Tibial artery (tissue), 4 donors: ENCODE data around the gene CARD16.
"Not testable (repeated sequence)": the region's sequence is repeated elsewhere in the genome, so short reads cannot be mapped to it uniquely, and the experiment has no call there.

Experiments used
- DNase-seq, 2 donors: peaks; one replicate each; pipeline ENCODE4 v3.0.0-alpha.2; 2019
- H3K27ac ChIP-seq, 2 donors: fragments of 200-600 bp; sonication (generic) in 1 of 2; 1 replicate in 1 of 2; 2 replicates in 1 of 2; pipeline ENCODE4 v1.5.1; 2018 to 2019; ENCODE audit warnings: mild to moderate bottlenecking in 1 of 2
- H3K27me3 ChIP-seq, 2 donors: fragments of 200-600 bp; sonication (generic) in 1 of 2; one replicate each; pipeline versions ENCODE4 v1.5.1 to v1.6.0; 2016 to 2019
- H3K36me3 ChIP-seq, 3 donors: fragments of 200-600 bp; sonication (generic) in 2 of 3; one replicate each; pipeline ENCODE4 v1.5.1; 2016 to 2019; ENCODE audit warnings: mild to moderate bottlenecking in 2 of 3
- H3K4me1 ChIP-seq, 4 donors: fragments of 200-600 bp; sonication (generic) in 2 of 4; 1 replicate in 3 of 4; 2 replicates in 1 of 4; pipeline ENCODE4 v1.5.1; 2016 to 2019
- H3K4me3 ChIP-seq, 2 donors: fragments of 200-600 bp; sonication (generic) in 1 of 2; 1 replicate in 1 of 2; 2 replicates in 1 of 2; pipeline ENCODE4 v1.5.1; 2018 to 2019; ENCODE audit warnings: mild to moderate bottlenecking in 2 of 2
- H3K9me3 ChIP-seq, 3 donors: fragments of 200-600 bp; sonication (generic) in 1 of 3; one replicate each; pipeline ENCODE4 v1.5.1; 2016 to 2019
- CTCF ChIP-seq, 2 experiments: fragments of 200-600 bp in 1 of 2; fragments of 450-650 bp in 1 of 2; IDR thresholded peaks; one replicate each; pipeline ENCODE4 v1.5.1; 2017 to 2019; ENCODE audit warnings: antibody characterized with exemption in 2 of 2, mild to moderate bottlenecking in 1 of 2, moderate library complexity in 1 of 2
- intact Hi-C: fragments of 100-400 bp; cut with DNase I; formaldehyde crosslinking; loops from one replicate; pipeline ENCODE4 v1.15.0; 2023; ENCODE audit warnings: low total_unique reads

The CARD16 gene

GRCh38 chr11:105044557-105045524 is at the start of gene CARD16:
TSS of gene CARD16 (minus strand) at chr11:105045335. CDS start at chr11:105045297, 38 bp downstream.
- H3K4me1 ChIP-seq, H3K27me3 ChIP-seq, intact Hi-C loops, H3K9me3 ChIP-seq, H3K36me3 ChIP-seq, H3K27ac ChIP-seq: not testable (repeated sequence)
- DNase-seq: peak in 1 of 2 donors; percentile 49
- peak within 1 kb of the TSS; percentile 14 to 31 for H3K4me3 ChIP-seq

DNA sequence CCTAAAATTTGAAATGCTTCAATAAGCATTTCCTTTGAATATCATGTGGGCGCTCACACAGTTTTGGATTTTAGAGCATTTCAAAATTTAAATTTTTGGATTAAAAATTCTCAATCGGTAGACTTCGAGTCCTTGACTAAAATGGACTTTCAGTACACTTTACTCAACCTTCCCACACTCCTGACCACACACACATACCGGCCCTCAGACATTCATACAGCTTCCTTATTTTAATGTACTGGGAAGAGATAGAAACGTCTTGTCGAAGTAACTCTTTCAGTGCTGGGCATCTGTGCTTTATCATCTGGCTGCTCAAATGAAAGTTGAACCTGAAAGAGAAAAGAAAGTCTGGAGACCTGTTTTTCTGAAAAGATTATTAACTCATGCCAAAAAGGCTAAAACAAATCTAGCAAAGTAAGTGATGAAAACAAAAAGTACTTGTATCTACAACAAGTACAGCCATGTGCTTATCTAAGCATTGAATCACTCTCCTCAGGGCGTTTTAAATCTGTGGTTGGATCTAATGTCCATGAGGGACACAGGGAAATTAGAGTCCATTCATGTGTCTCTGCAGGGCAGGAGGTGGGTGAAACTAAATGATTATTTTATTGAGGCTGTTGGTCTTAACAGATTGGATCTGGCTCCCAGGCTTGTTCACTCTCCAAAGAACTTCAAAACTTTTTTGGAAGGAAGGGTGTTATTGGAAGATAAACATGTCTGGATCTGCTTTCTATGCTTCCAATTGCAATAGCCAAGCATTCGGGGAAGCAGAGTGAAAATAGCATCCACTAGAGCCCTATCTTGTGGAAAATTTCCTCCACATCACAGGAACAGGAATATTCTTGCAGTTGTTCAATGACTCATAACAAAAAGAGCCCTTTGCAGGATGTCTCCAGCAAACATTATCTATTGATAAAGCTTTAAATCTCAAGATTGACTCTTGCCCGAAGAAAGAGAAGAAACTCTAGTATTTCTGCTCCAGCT is 47.4 kb upstream of the CARD16 start:
- H3K4me1 ChIP-seq: no peaks in the 10 kb centered on the region
- H3K9me3 ChIP-seq: no peaks in the 10 kb centered on the region
- no peak overlapping the region for H3K4me3 ChIP-seq
- no peak for TF ChIP-seq CTCF (IDR thresholded peaks at IDR 0.05)
- H3K27ac ChIP-seq: no peak overlapping the region
- intact Hi-C loops: no loop called here
- DNase-seq: no peak
- H3K27me3 ChIP-seq: no peaks in the 10 kb centered on the region
- H3K36me3 ChIP-seq: no peaks in the 10 kb centered on the region

GRCh38 chr11:105081412-105082150 is 36.4 kb upstream of the CARD16 start:
- H3K4me3 ChIP-seq: no peak overlapping the region
- TF ChIP-seq CTCF (IDR thresholded peaks at IDR 0.05): no peak
- intact Hi-C loops: no loop called here
- H3K9me3 ChIP-seq: no peaks in the 10 kb centered on the region
- no peak for DNase-seq
- H3K27me3 ChIP-seq: no peaks in the 10 kb centered on the region
- H3K27ac ChIP-seq: no peak overlapping the region
- no peaks in the 10 kb centered on the region for H3K36me3 ChIP-seq
- no peaks in the 10 kb centered on the region for H3K4me1 ChIP-seq

DNA sequence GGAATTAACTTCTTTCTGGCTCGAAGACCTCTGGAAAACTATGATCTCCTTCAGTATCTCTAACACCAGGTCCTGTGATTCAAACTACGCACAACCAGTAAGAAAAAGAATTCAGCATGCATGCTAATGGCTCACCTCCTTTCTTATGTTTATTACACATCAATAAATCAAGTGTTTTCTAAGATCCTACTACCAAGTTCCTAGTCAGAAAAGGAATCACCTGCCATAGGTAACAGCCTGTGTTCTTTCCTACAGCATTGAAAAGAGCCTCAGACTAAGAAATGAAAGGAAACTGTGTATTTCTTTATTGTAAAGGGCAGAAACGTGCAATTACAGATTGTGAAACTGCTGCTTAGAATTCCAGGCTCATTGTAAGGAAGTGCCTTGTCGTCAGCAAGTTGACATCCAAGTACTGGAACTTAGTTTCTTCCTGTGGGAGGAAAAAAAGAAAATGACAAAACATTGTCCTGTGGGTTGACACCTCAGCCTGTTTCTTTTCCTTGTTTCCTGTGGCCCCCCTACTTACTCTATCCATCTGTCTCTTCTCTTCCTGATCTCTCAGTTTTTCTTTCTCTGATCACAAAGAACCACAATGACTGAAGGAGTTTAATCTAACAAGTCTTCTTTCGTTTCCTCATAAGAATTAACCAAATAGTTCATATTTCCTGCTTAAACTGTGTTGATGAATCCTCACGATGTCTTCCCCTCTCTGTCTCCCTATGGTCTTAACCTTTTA is 35.2 kb upstream of the CARD16 start:
- H3K36me3 ChIP-seq, intact Hi-C loops, H3K4me3 ChIP-seq, H3K4me1 ChIP-seq, H3K27me3 ChIP-seq, H3K27ac ChIP-seq, DNase-seq, H3K9me3 ChIP-seq: not testable (repeated sequence)

- Histone ChIP-seq H3K27me3 (no peaks in the 10 kb centered on the region), H3K36me3 (no peaks in the 10 kb centered on the region), H3K27ac (no peak overlapping the region), H3K9me3 (no peaks in the 10 kb centered on the region), H3K4me1 (no peaks in the 10 kb centered on the region), H3K4me3 (no peak overlapping the region)
- DNase-seq: no peak
- intact Hi-C loops: no loop called here
- no peak for TF ChIP-seq CTCF (IDR thresholded peaks at IDR 0.05)
These were observed 33.1 kb upstream of the CARD16 start for GRCh38 chr11:105078283-105078682.

GRCh38 chr11:105077141-105077790 is 32.1 kb upstream of the CARD16 start:
- H3K9me3 ChIP-seq, H3K36me3 ChIP-seq, H3K4me1 ChIP-seq, DNase-seq, H3K27me3 ChIP-seq, H3K27ac ChIP-seq, intact Hi-C loops, H3K4me3 ChIP-seq: not testable (repeated sequence)
